GM19099 (cell line): ENCODE measurements around the gene TBK1.

Source experiments
- POLR2A ChIP-seq: IDR thresholded peaks from 3 replicates; pipeline ENCODE4 v1.6.1; 2011; ENCODE audit warnings: low read depth; ENCODE audit not compliant: insufficient read length; ENCODE audit errors: extremely low read depth

TBK1 gene

DNA sequence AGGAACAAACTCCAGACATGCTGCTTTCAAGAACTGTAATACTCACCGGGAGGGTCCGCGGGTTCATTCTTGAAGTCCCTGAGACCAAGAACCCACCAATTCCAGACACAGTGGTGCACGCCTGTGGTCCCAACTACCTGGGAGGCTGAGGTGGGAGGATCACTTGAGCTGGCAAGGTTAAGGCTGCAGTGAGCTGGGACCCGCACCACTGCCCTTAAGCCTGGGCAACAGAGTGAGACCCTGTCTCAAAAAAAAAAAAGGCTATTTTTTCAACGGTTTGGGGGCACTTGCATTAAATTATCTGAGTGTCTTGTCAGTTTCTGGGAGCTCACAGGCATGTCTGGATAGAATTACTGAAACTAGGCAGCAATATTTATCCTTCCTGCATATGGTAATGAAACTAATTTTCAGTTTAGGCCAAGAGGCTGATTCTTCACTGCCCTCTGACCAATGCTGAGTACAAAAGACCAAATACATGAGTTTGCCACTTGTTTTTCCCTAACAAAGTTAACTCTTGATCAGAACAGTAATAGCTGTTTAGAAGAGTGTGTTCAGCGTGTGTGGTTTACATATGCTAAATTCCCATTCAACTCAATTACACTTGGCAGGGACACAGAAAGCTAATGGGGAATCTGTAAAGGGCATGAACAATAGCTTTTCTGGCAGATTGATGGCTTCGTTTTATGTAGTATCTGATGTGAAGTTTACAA, 92.6 kb downstream of the TBK1 start:
- TF ChIP-seq POLR2A: no peak

DNA sequence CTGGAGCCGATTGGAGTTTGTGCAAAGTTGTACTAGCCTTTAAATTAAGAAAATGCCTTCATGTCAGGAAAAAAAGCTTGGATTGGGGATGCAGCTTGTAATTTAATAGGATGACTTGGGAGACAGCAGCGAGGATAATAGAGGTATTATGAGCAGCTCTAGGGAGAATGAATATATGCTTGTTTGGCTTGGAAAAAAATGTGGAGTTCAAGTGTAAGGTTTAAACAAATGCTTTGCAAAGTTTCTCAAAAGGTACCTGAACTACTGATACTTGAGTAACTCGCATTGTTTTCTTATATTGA, 93.1 kb downstream of the TBK1 start:
- TF ChIP-seq POLR2A: no peak

DNA sequence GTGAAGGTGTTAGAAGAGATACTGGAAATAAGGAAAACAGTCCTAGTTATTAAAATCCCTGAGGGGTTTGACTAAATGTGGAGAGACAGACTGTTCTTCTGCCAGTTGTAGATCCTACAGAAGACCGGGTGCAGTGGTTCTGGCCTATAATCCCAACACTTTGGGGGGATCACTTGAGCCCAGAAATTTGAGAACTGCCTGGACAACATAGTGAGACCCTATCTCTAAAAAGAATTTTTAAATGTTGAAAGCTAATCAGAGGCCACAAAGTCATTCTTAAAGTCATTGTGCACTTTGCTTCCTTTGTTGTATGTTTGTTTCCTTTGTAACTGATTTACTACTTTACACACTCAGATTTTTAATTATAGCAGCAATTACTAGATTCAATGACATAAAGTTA, 97.2 kb downstream of the TBK1 start:
- TF ChIP-seq POLR2A: no peak

DNA sequence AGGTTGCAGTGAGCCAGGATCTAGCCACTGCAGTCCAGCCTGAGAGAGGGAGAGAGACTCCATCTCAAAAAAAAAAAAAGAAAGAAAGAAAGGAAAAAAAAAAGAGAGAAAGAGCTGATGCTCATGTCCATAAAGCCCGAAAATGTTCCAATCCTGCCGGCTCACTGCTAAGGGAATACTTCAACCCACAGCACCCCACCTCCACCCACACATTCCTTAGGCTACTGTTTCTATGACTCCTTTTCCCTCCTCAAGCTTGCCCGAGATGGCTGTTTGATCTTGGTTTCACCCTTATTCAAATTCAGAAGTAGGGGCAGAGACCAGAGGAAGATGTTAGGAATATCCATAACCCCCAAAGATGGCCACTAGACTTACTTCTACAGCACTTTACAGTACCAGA, 98.8 kb downstream of the TBK1 start:
- no peak for TF ChIP-seq POLR2A

DNA sequence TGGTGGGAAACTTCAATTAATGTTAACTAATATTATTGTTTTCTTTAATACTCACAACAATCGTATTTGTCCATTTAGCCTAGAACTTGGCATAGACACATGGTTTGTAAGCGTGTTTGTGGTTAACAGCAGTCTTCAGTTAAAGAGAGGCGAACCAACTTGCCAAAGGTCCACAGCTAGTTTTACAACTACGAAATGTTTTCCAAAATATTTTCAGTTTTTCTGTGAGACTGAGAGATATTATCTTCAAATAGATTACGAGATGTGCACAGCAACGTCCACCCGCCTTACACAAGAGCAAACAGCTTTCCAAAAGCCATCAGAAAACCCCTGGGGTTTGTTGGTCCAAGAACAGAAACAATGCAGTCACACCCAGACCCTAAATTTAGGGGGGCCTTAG, 99.8 kb downstream of the TBK1 start:
- TF ChIP-seq POLR2A: no peak
